GM10266 (cell line): ENCODE measurements around the gene BICRA.

Experiments used
- DNase-seq: peaks from one replicate; pipeline ENCODE4 v3.0.0; 2012; ENCODE audit errors: extremely low spot score
- CTCF ChIP-seq: IDR thresholded peaks from 2 replicates; pipeline ENCODE4 v1.5.1; 2012; ENCODE audit warnings: mild to moderate bottlenecking, low read depth; ENCODE audit not compliant: control insufficient read depth, insufficient read depth; ENCODE audit errors: missing control alignments

BICRA gene

GRCh38 chr19:47729468-47729798, 120.5 kb downstream of the BICRA start:
- no peak for DNase-seq

GRCh38 chr19:47729799-47730520, 121.0 kb downstream of the BICRA start:
- TF ChIP-seq CTCF = no peak
- DNase-seq = no peak

More at GRCh38 chr19:47729468-47729798, 120.5 kb downstream of the BICRA start:
- no peak for TF ChIP-seq CTCF

- TF ChIP-seq CTCF = no peak
- DNase-seq = no peak
Measured at GRCh38 chr19:47730521-47730889, 121.6 kb downstream of the BICRA start.

- no peak for DNase-seq
- no peak for TF ChIP-seq CTCF
Measured at GRCh38 chr19:47730910-47731309, 122.0 kb downstream of the BICRA start.

- no peak for DNase-seq
- TF ChIP-seq CTCF = no peak
Measured at GRCh38 chr19:47735131-47735530, 126.2 kb downstream of the BICRA start.

- DNase-seq = no peak
- no peak for TF ChIP-seq CTCF
Measured at GRCh38 chr19:47740866-47741519, 132.1 kb downstream of the BICRA start.

DNA sequence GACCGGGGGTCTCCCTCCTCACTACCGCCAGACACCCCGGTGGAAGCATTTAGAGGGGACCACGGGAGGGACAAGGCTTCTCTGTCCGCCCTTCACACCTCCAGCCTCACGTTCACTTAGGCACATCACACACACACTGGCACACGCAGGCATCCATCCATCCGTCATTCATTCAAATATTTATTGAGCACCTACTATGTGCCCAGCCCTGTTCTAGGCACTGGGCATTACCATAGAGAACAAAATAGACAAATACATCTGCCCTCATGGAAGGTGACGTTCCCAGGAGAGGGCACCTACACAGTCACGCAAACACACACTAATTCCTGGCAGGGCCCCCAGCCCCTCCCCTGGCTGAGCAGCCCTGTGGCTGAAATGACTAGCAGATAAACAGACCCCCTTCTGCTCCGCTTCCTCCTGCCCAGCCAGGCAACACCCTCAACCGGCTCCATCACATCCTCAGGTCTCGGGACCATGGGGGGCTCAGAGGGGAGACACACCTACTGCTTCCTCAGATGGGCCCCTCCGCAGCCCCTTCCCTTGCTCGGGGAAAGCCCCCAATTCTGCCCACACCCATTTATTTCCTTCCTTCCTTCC, 132.7 kb downstream of the BICRA start:
- TF ChIP-seq CTCF = no peak
- DNase-seq = no peak
